Measurements from ENCODE around the gene VPS13C.

VPS13C gene, protein sequence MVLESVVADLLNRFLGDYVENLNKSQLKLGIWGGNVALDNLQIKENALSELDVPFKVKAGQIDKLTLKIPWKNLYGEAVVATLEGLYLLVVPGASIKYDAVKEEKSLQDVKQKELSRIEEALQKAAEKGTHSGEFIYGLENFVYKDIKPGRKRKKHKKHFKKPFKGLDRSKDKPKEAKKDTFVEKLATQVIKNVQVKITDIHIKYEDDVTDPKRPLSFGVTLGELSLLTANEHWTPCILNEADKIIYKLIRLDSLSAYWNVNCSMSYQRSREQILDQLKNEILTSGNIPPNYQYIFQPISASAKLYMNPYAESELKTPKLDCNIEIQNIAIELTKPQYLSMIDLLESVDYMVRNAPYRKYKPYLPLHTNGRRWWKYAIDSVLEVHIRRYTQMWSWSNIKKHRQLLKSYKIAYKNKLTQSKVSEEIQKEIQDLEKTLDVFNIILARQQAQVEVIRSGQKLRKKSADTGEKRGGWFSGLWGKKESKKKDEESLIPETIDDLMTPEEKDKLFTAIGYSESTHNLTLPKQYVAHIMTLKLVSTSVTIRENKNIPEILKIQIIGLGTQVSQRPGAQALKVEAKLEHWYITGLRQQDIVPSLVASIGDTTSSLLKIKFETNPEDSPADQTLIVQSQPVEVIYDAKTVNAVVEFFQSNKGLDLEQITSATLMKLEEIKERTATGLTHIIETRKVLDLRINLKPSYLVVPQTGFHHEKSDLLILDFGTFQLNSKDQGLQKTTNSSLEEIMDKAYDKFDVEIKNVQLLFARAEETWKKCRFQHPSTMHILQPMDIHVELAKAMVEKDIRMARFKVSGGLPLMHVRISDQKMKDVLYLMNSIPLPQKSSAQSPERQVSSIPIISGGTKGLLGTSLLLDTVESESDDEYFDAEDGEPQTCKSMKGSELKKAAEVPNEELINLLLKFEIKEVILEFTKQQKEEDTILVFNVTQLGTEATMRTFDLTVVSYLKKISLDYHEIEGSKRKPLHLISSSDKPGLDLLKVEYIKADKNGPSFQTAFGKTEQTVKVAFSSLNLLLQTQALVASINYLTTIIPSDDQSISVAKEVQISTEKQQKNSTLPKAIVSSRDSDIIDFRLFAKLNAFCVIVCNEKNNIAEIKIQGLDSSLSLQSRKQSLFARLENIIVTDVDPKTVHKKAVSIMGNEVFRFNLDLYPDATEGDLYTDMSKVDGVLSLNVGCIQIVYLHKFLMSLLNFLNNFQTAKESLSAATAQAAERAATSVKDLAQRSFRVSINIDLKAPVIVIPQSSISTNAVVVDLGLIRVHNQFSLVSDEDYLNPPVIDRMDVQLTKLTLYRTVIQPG (N-terminal part only)

DNA sequence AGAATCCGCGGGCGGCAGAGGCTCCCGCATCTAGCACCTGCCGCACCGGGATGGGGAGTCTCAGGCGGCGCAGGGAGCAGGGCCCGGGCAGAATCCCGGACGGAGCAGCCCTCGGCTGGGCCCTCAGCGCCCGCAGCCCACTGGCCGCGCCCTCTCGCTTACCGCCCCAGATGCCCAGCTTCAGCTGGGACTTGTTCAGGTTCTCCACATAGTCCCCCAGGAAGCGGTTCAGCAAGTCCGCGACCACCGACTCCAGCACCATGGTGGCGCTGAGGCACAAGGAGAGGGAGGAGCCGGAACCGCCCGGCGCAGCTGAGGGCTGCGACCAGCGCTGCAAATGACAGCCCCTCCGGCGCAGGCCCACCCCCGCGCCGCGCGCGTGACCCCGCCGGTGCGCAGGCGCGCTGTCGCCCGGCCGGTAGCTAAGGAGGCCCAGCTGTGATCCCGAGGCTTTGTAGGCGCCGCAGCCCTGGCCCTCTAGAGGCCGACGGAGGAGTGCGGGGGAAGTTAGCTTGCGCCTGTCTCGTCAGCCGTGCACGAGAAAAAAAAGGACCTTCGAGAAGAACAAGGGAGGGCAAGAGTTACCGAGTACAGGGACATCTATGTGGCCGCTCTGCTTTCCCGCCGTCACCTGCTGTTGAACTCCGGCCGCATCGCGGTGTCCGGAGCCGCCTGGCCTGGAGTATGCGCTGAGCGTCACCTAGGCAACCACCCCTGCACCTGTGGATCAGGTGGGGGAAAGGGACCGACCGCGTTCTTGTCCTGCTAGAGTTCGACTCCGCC lies at the start of gene VPS13C:
Gene VPS13C, minus strand, starts transcription at position 335 of the 783 bp plus-strand sequence. Its CDS starts 73 bp downstream, at position 262.
- Mint-ChIP-seq H3K36me3 (peaks cover 10% of the 10 kb centered on the region), H3K27ac (peak within 1 kb of the TSS; percentile 98), H3K4me1 (peaks cover 41% of the 10 kb centered on the region), H3K27me3 (no peaks in the 10 kb centered on the region), H3K4me3 (peak within 1 kb of the TSS; percentile 95), H3K9me3 (no peaks in the 10 kb centered on the region)
- peak; percentile 97 for ATAC-seq

- H3K36me3 Mint-ChIP-seq, result no peaks in the 10 kb centered on the region
- no peaks in the 10 kb centered on the region for H3K9me3 Mint-ChIP-seq
- H3K4me1 Mint-ChIP-seq, result no peaks in the 10 kb centered on the region
- H3K4me3 Mint-ChIP-seq, result no peak overlapping the region
- H3K27me3 Mint-ChIP-seq, result peaks cover 19% of the 10 kb centered on the region
- H3K27ac Mint-ChIP-seq, result no peak overlapping the region
- no peak for ATAC-seq
These were observed 49.2 kb upstream of the VPS13C start for GRCh38 chr15:62109437-62109836.

DNA sequence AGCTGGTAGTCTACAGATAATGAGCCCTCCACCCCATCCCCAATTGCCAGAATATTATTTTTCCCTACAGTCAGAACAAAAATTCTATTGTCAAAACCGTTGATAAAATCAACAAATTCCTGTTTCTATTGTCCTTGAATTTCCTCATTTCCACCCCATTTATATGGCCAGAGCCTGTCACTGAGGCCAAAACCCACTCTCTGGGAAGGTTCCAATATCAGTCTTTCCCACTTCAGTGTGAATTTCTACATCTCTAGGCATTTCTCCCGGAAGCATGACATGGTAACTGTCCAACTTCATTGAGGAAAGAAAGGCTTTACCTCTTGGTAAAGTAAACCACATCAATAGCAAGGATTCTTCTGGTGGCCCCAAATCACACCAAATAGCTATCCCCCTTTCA lies 48.2 kb upstream of the VPS13C start:
- Mint-ChIP-seq H3K4me1 (no peaks in the 10 kb centered on the region), H3K27me3 (peaks cover 19% of the 10 kb centered on the region), H3K36me3 (no peaks in the 10 kb centered on the region), H3K9me3 (no peaks in the 10 kb centered on the region), H3K27ac (no peak overlapping the region), H3K4me3 (no peak overlapping the region)
- ATAC-seq, result no peak

GRCh38 chr15:62107571-62108121 lies 47.4 kb upstream of the VPS13C start:
- ATAC-seq, result no peak
- Mint-ChIP-seq H3K4me1 (no peaks in the 10 kb centered on the region), H3K27me3 (peaks cover 18% of the 10 kb centered on the region), H3K27ac (no peak overlapping the region), H3K4me3 (no peak overlapping the region), H3K9me3 (no peaks in the 10 kb centered on the region), H3K36me3 (no peaks in the 10 kb centered on the region)

GRCh38 chr15:62106096-62106495 lies 45.8 kb upstream of the VPS13C start:
- ATAC-seq, result no peak
- Mint-ChIP-seq H3K9me3 (no peaks in the 10 kb centered on the region), H3K27me3 (peaks cover 13% of the 10 kb centered on the region), H3K4me1 (no peaks in the 10 kb centered on the region), H3K4me3 (no peak overlapping the region), H3K27ac (no peak overlapping the region), H3K36me3 (no peaks in the 10 kb centered on the region)

DNA sequence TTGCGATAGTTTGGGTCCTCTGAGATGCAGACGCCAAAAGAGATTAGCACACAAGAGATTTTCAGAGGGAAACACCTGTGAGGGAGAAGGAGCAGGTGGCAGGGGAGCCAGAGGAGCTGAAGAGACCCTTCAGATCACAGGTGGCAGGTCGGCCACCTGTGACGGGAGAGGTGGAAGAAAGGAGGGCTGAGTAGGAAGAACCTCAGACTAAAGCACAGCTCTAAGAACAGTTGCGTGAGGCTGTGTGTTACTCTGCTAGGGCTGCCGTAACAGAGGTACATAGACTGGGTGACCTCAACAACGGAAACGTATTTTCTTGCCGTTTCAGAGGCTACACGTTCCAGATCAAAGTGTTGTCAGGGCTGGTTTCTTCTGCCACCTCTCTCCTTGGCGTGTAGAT lies 45.0 kb upstream of the VPS13C start:
- Mint-ChIP-seq H3K27ac (no peak overlapping the region), H3K4me3 (no peak overlapping the region), H3K9me3 (no peaks in the 10 kb centered on the region), H3K4me1 (no peaks in the 10 kb centered on the region), H3K36me3 (no peaks in the 10 kb centered on the region), H3K27me3 (peaks cover 10% of the 10 kb centered on the region)
- no peak for ATAC-seq

DNA sequence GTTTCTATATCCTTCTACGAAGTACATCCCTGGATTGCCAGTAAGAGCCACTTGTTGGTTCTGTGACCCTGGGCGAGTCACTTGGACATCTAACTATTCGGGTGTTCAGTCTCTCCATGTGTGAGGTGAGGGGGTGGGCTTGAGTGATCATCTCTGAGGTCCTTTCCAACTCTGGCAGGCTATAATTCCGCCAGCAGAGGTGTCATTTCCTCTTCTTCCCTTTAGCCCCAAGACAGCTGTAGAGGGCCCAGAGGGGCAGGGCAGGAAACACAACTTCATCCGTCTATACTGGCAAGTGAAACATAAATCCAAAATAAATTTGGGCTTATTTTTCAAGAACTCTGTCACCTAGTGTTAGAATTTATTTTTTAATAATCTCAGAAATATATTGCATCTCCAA lies 44.6 kb upstream of the VPS13C start:
- H3K9me3 Mint-ChIP-seq, result no peaks in the 10 kb centered on the region
- H3K27me3 Mint-ChIP-seq, result peaks cover 10% of the 10 kb centered on the region
- no peaks in the 10 kb centered on the region for H3K36me3 Mint-ChIP-seq
- H3K4me3 Mint-ChIP-seq, result no peak overlapping the region
- no peaks in the 10 kb centered on the region for H3K4me1 Mint-ChIP-seq
- no peak for ATAC-seq
- no peak overlapping the region for H3K27ac Mint-ChIP-seq

- Mint-ChIP-seq H3K36me3 (no peaks in the 10 kb centered on the region), H3K27me3 (peaks cover 13% of the 10 kb centered on the region), H3K27ac (no peak overlapping the region), H3K9me3 (no peaks in the 10 kb centered on the region), H3K4me3 (no peak overlapping the region), H3K4me1 (no peaks in the 10 kb centered on the region)
- no peak for ATAC-seq
These were observed 44.2 kb upstream of the VPS13C start for GRCh38 chr15:62104401-62104800.

- no peak for ATAC-seq
- no peak overlapping the region for H3K4me3 Mint-ChIP-seq
- peaks cover 20% of the 10 kb centered on the region for H3K27me3 Mint-ChIP-seq
- H3K27ac Mint-ChIP-seq, result no peak overlapping the region
- no peaks in the 10 kb centered on the region for H3K9me3 Mint-ChIP-seq
- H3K4me1 Mint-ChIP-seq, result no peaks in the 10 kb centered on the region
- no peaks in the 10 kb centered on the region for H3K36me3 Mint-ChIP-seq
These were observed 43.2 kb upstream of the VPS13C start for GRCh38 chr15:62103431-62103830.

- Mint-ChIP-seq H3K27ac (no peak overlapping the region), H3K27me3 (peaks cover 20% of the 10 kb centered on the region), H3K36me3 (no peaks in the 10 kb centered on the region), H3K4me3 (no peak overlapping the region), H3K9me3 (no peaks in the 10 kb centered on the region), H3K4me1 (no peaks in the 10 kb centered on the region)
- ATAC-seq, result no peak
These were observed 38.9 kb upstream of the VPS13C start for GRCh38 chr15:62099094-62099601.

GRCh38 chr15:62094388-62094787 lies 34.1 kb upstream of the VPS13C start:
- H3K27ac Mint-ChIP-seq, result no peak overlapping the region
- no peaks in the 10 kb centered on the region for H3K36me3 Mint-ChIP-seq
- peaks cover 6% of the 10 kb centered on the region for H3K27me3 Mint-ChIP-seq
- no peaks in the 10 kb centered on the region for H3K4me1 Mint-ChIP-seq
- no peak overlapping the region for H3K4me3 Mint-ChIP-seq
- H3K9me3 Mint-ChIP-seq, result no peaks in the 10 kb centered on the region
- ATAC-seq, result no peak

- H3K27me3 Mint-ChIP-seq, result peaks cover under 1% of the 10 kb centered on the region
- no peaks in the 10 kb centered on the region for H3K4me1 Mint-ChIP-seq
- no peak overlapping the region for H3K27ac Mint-ChIP-seq
- H3K9me3 Mint-ChIP-seq, result no peaks in the 10 kb centered on the region
- no peak for ATAC-seq
- H3K36me3 Mint-ChIP-seq, result no peaks in the 10 kb centered on the region
- H3K4me3 Mint-ChIP-seq, result no peak overlapping the region
These were observed 33.6 kb upstream of the VPS13C start for GRCh38 chr15:62093809-62094208.

- Mint-ChIP-seq H3K36me3 (no peaks in the 10 kb centered on the region), H3K4me3 (no peak overlapping the region), H3K9me3 (no peaks in the 10 kb centered on the region), H3K27ac (no peak overlapping the region), H3K4me1 (no peaks in the 10 kb centered on the region), H3K27me3 (no peaks in the 10 kb centered on the region)
- no peak for ATAC-seq
These were observed 30.7 kb upstream of the VPS13C start for GRCh38 chr15:62090988-62091387.

DNA sequence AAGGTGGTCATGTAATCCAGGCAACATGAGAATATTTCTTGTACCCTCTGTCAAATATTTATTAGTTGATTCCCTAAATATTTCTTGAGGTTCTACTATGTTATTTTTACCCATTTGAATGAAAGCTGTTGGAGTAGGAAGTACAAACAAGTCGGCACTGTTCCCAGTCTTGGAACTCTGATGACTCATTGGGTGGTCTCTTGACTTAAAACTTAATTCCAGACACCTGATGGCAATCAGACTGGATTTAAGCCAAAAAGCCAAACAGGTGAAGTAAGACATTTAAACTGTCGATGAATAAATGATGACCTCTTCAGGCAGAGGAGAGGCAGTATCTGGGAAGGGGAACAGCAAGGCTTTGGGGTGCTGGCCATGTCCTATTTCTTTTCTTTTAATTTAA lies 29.4 kb upstream of the VPS13C start:
- no peak overlapping the region for H3K27ac Mint-ChIP-seq
- H3K9me3 Mint-ChIP-seq, result no peaks in the 10 kb centered on the region
- H3K27me3 Mint-ChIP-seq, result no peaks in the 10 kb centered on the region
- H3K36me3 Mint-ChIP-seq, result no peaks in the 10 kb centered on the region
- no peaks in the 10 kb centered on the region for H3K4me1 Mint-ChIP-seq
- ATAC-seq, result no peak
- no peak overlapping the region for H3K4me3 Mint-ChIP-seq
